GM23338 (cell line): Measurements from ENCODE around the gene MRPL37.

Experiments used
- CREB1 ChIP-seq: fragments of 250-450 bp; sonication (Bioruptor Pico); IDR thresholded peaks from 2 replicates; pipeline ENCODE4 v1.5.0; 2020; ENCODE audit warnings: low read depth, mild to moderate bottlenecking, moderate library complexity
- EZH2 ChIP-seq: fragments of 200-600 bp; sonication (generic); IDR thresholded peaks from one replicate; pipeline ENCODE4 v1.8.0; 2017; ENCODE audit warnings: antibody characterized with exemption, mild to moderate bottlenecking, low read depth; ENCODE audit not compliant: unreplicated experiment
- EZH2phosphoT487 ChIP-seq: fragments of 200-600 bp; sonication (generic); IDR thresholded peaks from one replicate; pipeline ENCODE4 v1.8.1; 2018; ENCODE audit warnings: antibody characterized with exemption; ENCODE audit not compliant: unreplicated experiment
- JUNB ChIP-seq: IDR thresholded peaks from one replicate; pipeline ENCODE4 v1.6.1; 2016; ENCODE audit warnings: antibody characterized with exemption; ENCODE audit not compliant: unreplicated experiment
- NANOG ChIP-seq: IDR thresholded peaks from 2 replicates; pipeline ENCODE4 v1.6.1; 2016; ENCODE audit warnings: antibody characterized with exemption, borderline replicate concordance
- POLR2AphosphoS5 ChIP-seq: IDR thresholded peaks from 2 replicates; pipeline ENCODE4 v1.6.1; 2016; ENCODE audit warnings: antibody characterized with exemption, low read depth
- STAT1 ChIP-seq: IDR thresholded peaks from one replicate; pipeline ENCODE4 v1.6.1; 2016; ENCODE audit warnings: antibody characterized with exemption; ENCODE audit not compliant: unreplicated experiment
- ZNF114 ChIP-seq: fragments of 250-450 bp; sonication (Bioruptor Pico); IDR thresholded peaks from 2 replicates; pipeline ENCODE4 v1.5.0; 2020; ENCODE audit warnings: mild to moderate bottlenecking, moderate library complexity
- ZNF331 ChIP-seq: fragments of 250-450 bp; sonication (Bioruptor Pico); IDR thresholded peaks from 2 replicates; pipeline ENCODE4 v1.5.0; 2020; ENCODE audit warnings: low read depth, mild to moderate bottlenecking, moderate library complexity
- TF ChIP-seq, protein P1 (sequence below), 2 experiments: fragments of 200-600 bp in 1 of 2; sonication (generic) in 1 of 2; conservative IDR thresholded peaks; 2 replicates each; pipeline versions ENCODE4 v1.5.1 to v1.6.1; 2016 to 2017; ENCODE audit warnings: antibody characterized with exemption in 2 of 2, low read depth in 2 of 2, mild to moderate bottlenecking in 2 of 2, moderate library complexity in 1 of 2
- TF ChIP-seq, protein P2 (sequence below): IDR thresholded peaks from one replicate; pipeline ENCODE4 v1.6.1; 2018; ENCODE audit warnings: antibody characterized with exemption; ENCODE audit not compliant: unreplicated experiment

DNA sequence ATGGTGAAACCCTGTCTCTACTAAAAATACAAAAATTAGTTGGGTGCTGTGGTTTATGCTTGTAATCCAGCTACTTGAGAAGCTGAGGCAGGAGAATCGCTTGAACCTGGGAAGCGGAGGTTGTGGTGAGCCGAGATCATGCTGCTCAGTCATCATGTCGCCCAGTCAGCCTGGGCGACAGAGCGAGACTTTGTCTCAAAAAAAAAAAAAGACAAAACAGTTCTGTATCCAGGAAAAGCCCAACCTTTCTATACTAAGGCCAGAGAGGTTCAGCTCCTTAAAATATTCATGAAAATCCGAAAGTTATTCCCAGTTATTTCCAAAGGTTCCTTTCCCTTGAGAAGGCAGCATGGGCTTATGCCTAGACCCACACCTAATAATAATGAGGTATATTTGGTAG, 4.2 kb downstream of the MRPL37 start:
- TF ChIP-seq, protein P1, sequence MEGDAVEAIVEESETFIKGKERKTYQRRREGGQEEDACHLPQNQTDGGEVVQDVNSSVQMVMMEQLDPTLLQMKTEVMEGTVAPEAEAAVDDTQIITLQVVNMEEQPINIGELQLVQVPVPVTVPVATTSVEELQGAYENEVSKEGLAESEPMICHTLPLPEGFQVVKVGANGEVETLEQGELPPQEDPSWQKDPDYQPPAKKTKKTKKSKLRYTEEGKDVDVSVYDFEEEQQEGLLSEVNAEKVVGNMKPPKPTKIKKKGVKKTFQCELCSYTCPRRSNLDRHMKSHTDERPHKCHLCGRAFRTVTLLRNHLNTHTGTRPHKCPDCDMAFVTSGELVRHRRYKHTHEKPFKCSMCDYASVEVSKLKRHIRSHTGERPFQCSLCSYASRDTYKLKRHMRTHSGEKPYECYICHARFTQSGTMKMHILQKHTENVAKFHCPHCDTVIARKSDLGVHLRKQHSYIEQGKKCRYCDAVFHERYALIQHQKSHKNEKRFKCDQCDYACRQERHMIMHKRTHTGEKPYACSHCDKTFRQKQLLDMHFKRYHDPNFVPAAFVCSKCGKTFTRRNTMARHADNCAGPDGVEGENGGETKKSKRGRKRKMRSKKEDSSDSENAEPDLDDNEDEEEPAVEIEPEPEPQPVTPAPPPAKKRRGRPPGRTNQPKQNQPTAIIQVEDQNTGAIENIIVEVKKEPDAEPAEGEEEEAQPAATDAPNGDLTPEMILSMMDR (conservative IDR thresholded peaks at IDR 0.05; ENCODE audit: low read depth in 2 of 2), result no peak
- TF ChIP-seq POLR2AphosphoS5 (no peak), CREB1 (CRISPR knock-in tag) (no peak), EZH2 (no peak), ZNF331 (CRISPR knock-in tag) (no peak), EZH2phosphoT487 (no peak), JUNB (no peak), NANOG (no peak), STAT1 (no peak), ZNF114 (CRISPR knock-in tag) (no peak)
- TF ChIP-seq, protein P2, sequence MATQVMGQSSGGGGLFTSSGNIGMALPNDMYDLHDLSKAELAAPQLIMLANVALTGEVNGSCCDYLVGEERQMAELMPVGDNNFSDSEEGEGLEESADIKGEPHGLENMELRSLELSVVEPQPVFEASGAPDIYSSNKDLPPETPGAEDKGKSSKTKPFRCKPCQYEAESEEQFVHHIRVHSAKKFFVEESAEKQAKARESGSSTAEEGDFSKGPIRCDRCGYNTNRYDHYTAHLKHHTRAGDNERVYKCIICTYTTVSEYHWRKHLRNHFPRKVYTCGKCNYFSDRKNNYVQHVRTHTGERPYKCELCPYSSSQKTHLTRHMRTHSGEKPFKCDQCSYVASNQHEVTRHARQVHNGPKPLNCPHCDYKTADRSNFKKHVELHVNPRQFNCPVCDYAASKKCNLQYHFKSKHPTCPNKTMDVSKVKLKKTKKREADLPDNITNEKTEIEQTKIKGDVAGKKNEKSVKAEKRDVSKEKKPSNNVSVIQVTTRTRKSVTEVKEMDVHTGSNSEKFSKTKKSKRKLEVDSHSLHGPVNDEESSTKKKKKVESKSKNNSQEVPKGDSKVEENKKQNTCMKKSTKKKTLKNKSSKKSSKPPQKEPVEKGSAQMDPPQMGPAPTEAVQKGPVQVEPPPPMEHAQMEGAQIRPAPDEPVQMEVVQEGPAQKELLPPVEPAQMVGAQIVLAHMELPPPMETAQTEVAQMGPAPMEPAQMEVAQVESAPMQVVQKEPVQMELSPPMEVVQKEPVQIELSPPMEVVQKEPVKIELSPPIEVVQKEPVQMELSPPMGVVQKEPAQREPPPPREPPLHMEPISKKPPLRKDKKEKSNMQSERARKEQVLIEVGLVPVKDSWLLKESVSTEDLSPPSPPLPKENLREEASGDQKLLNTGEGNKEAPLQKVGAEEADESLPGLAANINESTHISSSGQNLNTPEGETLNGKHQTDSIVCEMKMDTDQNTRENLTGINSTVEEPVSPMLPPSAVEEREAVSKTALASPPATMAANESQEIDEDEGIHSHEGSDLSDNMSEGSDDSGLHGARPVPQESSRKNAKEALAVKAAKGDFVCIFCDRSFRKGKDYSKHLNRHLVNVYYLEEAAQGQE, result no peak
